HCT116 (cell line): ENCODE data around the gene CHEK2. TPM values are rescaled to one million over a fixed set of nuclear protein-coding genes. Genes with fewer than 3 reads are reported as not detected.

Experiments
- ATAC-seq: fragments of 200-7000 bp; cut with Tn5 transposase; 2 replicates; pipeline ENCODE4 v1.9.1; 2020; ENCODE audit warnings: mild to moderate bottlenecking, moderate library complexity
- BruUV-seq: library from RNA; stranded (reverse); fragments of 400-500 nt; replicated peaks from 2 replicates; lab custom pipeline; 2021; lab: Mats Ljungman, UMichigan
- CTCF ChIA-PET: fragments of 300-600 bp; sonication (Branson Sonifier 250); formaldehyde crosslinking; loops from one replicate; lab custom pipeline; 2021; ENCODE audit warnings: antibody characterized with exemption; lab: Charles Lee
- POLR2A ChIA-PET: fragments of 300-600, 350-600 bp; sonication (Branson Sonifier 250); formaldehyde crosslinking; loops from one replicate; lab custom pipeline; 2021; ENCODE audit warnings: antibody characterized with exemption; lab: Charles Lee
- RAD21 ChIA-PET, 2 experiments: fragments of 300-600 bp; sonication (Branson Sonifier 250); formaldehyde crosslinking; loops; one replicate each; lab custom pipeline; 2023; ENCODE audit warnings: low total read pairs in 2 of 2; ENCODE audit not compliant: uncharacterized antibody in 2 of 2, unreplicated experiment in 2 of 2, low non-redundant PET in 1 of 2; lab: Charles Lee
- DNase-seq: peaks from one replicate; pipeline ENCODE4 v3.0.0-alpha.2; 2010; ENCODE audit warnings: low read depth, low spot score
- H2AFZ ChIP-seq: fragments of 200-600 bp; shearing (Covaris generic), sonication (generic); 2 replicates; pipeline ENCODE4 v1.6.1; 2017; ENCODE audit warnings: low read depth, mixed run types, mixed read lengths, antibody characterized with exemption, low read length; ENCODE audit not compliant: poor library complexity, severe bottlenecking
- H3K27ac ChIP-seq: 2 replicates; pipeline ENCODE4 v1.5.1; 2012; ENCODE audit warnings: low read depth, low read length
- H3K27me3 ChIP-seq: fragments of 200-600 bp; sonication (generic); 2 replicates; pipeline ENCODE4 v1.6.1; 2016; ENCODE audit warnings: mixed run types, low read length, mixed read lengths; ENCODE audit not compliant: insufficient read depth
- H3K36me3 ChIP-seq, 2 experiments: fragments of 200-500 bp in 1 of 2; fragments of 200-600 bp in 1 of 2; sonication (Bioruptor generic) in 1 of 2; sonication (generic) in 1 of 2; 2 replicates each; pipeline versions ENCODE4 v1.5.1 to v1.6.1; 2014 to 2016; ENCODE audit warnings: low read length in 2 of 2, inconsistent platforms in 1 of 2, mixed read lengths in 1 of 2, mixed run types in 1 of 2; ENCODE audit not compliant: insufficient read depth in 2 of 2, control insufficient read depth in 1 of 2
- H3K4me1 ChIP-seq, 2 experiments: fragments of 200-600 bp in 1 of 2; sonication (generic) in 1 of 2; 2 replicates each; pipeline versions ENCODE4 v1.5.1 to v1.6.1; 2012 to 2017; ENCODE audit warnings: low read length in 2 of 2, inconsistent platforms in 1 of 2, mild to moderate bottlenecking in 1 of 2, mixed read lengths in 1 of 2, mixed run types in 1 of 2, moderate library complexity in 1 of 2; ENCODE audit not compliant: insufficient read depth in 2 of 2, control insufficient read depth in 1 of 2
- H3K4me2 ChIP-seq: fragments of 200-600 bp; sonication (generic); 2 replicates; pipeline ENCODE4 v1.6.1; 2017; ENCODE audit warnings: mixed run types, low read length, mixed read lengths
- H3K4me3 ChIP-seq, 2 experiments: fragments of 200-600 bp in 1 of 2; sonication (generic) in 1 of 2; replicated peaks in 1 of 2; 2 replicates each; pipeline ENCODE4 v1.5.1; 2011 to 2016; ENCODE audit warnings: low read length in 2 of 2, control low read depth in 1 of 2, low read depth in 1 of 2, mild to moderate bottlenecking in 1 of 2, mixed read lengths in 1 of 2, mixed run types in 1 of 2
- H3K79me2 ChIP-seq: fragments of 200-600 bp; sonication (generic); 2 replicates; pipeline ENCODE4 v1.6.1; 2017; ENCODE audit warnings: mild to moderate bottlenecking, mixed run types, low read length, moderate library complexity, mixed read lengths; ENCODE audit not compliant: insufficient read depth
- H3K9ac ChIP-seq: fragments of 200-600 bp; sonication (generic); 2 replicates; pipeline ENCODE4 v1.6.1; 2016; ENCODE audit warnings: low read length, mixed read lengths
- H3K9me2 ChIP-seq: fragments of 200-600 bp; sonication (generic), shearing (Covaris generic); 2 replicates; pipeline ENCODE4 v1.6.1; 2017; ENCODE audit warnings: mixed run types, mild to moderate bottlenecking, moderate library complexity; ENCODE audit not compliant: insufficient read depth
- H3K9me3 ChIP-seq, 2 experiments: fragments of 200-500 bp in 1 of 2; fragments of 200-600 bp in 1 of 2; sonication (Bioruptor generic) in 1 of 2; sonication (generic) in 1 of 2; 2 replicates each; pipeline ENCODE4 v1.6.1; 2014 to 2017; ENCODE audit warnings: low read length in 2 of 2, mixed read lengths in 2 of 2, inconsistent platforms in 1 of 2, low read depth in 1 of 2, mild to moderate bottlenecking in 1 of 2, mixed run types in 1 of 2, moderate library complexity in 1 of 2; ENCODE audit not compliant: control insufficient read depth in 1 of 2, insufficient read depth in 1 of 2
- H4K20me1 ChIP-seq: fragments of 200-600 bp; sonication (generic), shearing (Covaris generic); 2 replicates; pipeline ENCODE4 v1.6.1; 2017; ENCODE audit warnings: mixed run types, mild to moderate bottlenecking, moderate library complexity; ENCODE audit not compliant: insufficient read depth
- CEBPB ChIP-seq: IDR thresholded peaks from 2 replicates; pipeline ENCODE4 v1.6.1; 2012; ENCODE audit warnings: low read depth
- CTCF ChIP-seq, 3 experiments: fragments of 200-600 bp in 1 of 3; sonication (generic) in 1 of 3; IDR thresholded peaks in 2 of 3; conservative IDR thresholded peaks in 1 of 3; 2 replicates each; pipeline ENCODE4 v1.5.1; 2012 to 2017; ENCODE audit warnings: low read depth in 2 of 3, low read length in 2 of 3, antibody characterized with exemption in 1 of 3, borderline replicate concordance in 1 of 3, control low read depth in 1 of 3, mild to moderate bottlenecking in 1 of 3, mixed read lengths in 1 of 3, mixed run types in 1 of 3, moderate library complexity in 1 of 3; ENCODE audit not compliant: insufficient read depth in 1 of 3
- EGR1 ChIP-seq: IDR thresholded peaks from 2 replicates; pipeline ENCODE4 v1.6.1; 2012; ENCODE audit warnings: low read depth
- EZH2 ChIP-seq: fragments of 200-600 bp; sonication (generic); IDR thresholded peaks from 2 replicates; pipeline ENCODE4 v1.6.1; 2017; ENCODE audit warnings: antibody characterized with exemption, mixed run types
- EZH2phosphoT487 ChIP-seq: fragments of 200-600 bp; IDR thresholded peaks from 2 replicates; pipeline ENCODE4 v1.6.1; 2018; ENCODE audit warnings: antibody characterized with exemption, borderline replicate concordance
- FOSL1 ChIP-seq: IDR thresholded peaks from 2 replicates; pipeline ENCODE4 v1.6.1; 2012; ENCODE audit warnings: low read depth
- POLR2A ChIP-seq: IDR thresholded peaks from 2 replicates; pipeline ENCODE4 v1.7.0; 2011; ENCODE audit warnings: borderline replicate concordance; ENCODE audit not compliant: insufficient read depth, insufficient read length; ENCODE audit errors: extremely low read depth
- SIN3A ChIP-seq: IDR thresholded peaks from 2 replicates; pipeline ENCODE4 v1.6.1; 2012; ENCODE audit warnings: low read depth
- SP1 ChIP-seq: IDR thresholded peaks from 2 replicates; pipeline ENCODE4 v1.6.1; 2012; ENCODE audit warnings: low read depth
- ZBTB33 ChIP-seq: IDR thresholded peaks from 2 replicates; pipeline ENCODE4 v1.6.1; 2011; ENCODE audit warnings: mild to moderate bottlenecking, low read length, moderate library complexity; ENCODE audit not compliant: insufficient replicate concordance; ENCODE audit errors: extremely low read depth
- ZFX ChIP-seq: fragments of 450-650 bp; IDR thresholded peaks from 2 replicates; pipeline ENCODE4 v1.6.1; 2017
- ZNF274 ChIP-seq: fragments of 200-500 bp; sonication (Bioruptor generic); IDR thresholded peaks from 2 replicates; pipeline ENCODE4 v1.6.1; 2014; ENCODE audit warnings: mild to moderate bottlenecking, low read depth, low read length, inconsistent platforms
- intact Hi-C: fragments of 100-400 bp; cut with micrococcal nuclease; formaldehyde crosslinking; loops from 2 replicates; pipeline ENCODE4 v1.10.0; 2022
- total RNA-seq: library from RNA; stranded (reverse); gene quantifications from one replicate; pipeline ENCODE4 v1.2.1, GENCODE V29; 2021; ENCODE audit not compliant: unreplicated experiment

Gene CHEK2
- total RNA-seq, 1 experiment from 2014 or later, result 47.1 TPM

- no peak for TF ChIP-seq EZH2
- no peak for TF ChIP-seq ZFX
- TF ChIP-seq FOSL1, result no peak
- TF ChIP-seq POLR2A, result no peak
- no peak for TF ChIP-seq EZH2phosphoT487
- no peak for TF ChIP-seq ZBTB33
- TF ChIP-seq SP1, result no peak
Measured at GRCh38 chr22:28710576-28711191, 30.9 kb downstream of the CHEK2 start (continued).

GRCh38 chr22:28710107-28710506, 31.5 kb downstream of the CHEK2 start:
- Histone ChIP-seq H3K36me3 (peaks cover 12 to 15% of the 10 kb centered on the region in 2 experiments), H3K4me3 (no peak overlapping the region), H3K9me2 (no peaks in the 10 kb centered on the region), H3K4me2 (no peak overlapping the region), H3K4me1 (peaks cover 0 to 7% of the 10 kb centered on the region in 2 experiments; a peak in 2 of 4 replicates), H2AFZ (no peak overlapping the region), H3K27me3 (no peaks in the 10 kb centered on the region), H3K27ac (no peak overlapping the region), H3K9ac (no peak overlapping the region), H3K9me3 (no peaks in the 10 kb centered on the region), H3K79me2 (no peaks in the 10 kb centered on the region), H4K20me1 (no peaks in the 10 kb centered on the region; the same call in 1 of the 2 replicates)
- ChIA-PET POLR2A (no interaction called here), RAD21 (no interaction called here), CTCF (no interaction called here)
- no peak for DNase-seq
- intact Hi-C loops, result no loop called here
- BruUV-seq, result no TSS peak
- ATAC-seq, result no peak
- TF ChIP-seq EGR1, result no peak
- TF ChIP-seq ZNF274, result no peak
- no peak for TF ChIP-seq CTCF (IDR thresholded peaks at IDR 0.05 in 2 of 3, conservative IDR thresholded peaks at IDR 0.05 in 1 of 3; ENCODE audit: borderline replicate concordance in 1 of 3, insufficient read depth in 1 of 3, low read depth in 2 of 3, low read length in 2 of 3)
- TF ChIP-seq SIN3A, result no peak
- no peak for TF ChIP-seq CEBPB
- TF ChIP-seq EZH2, result no peak
- TF ChIP-seq ZFX, result no peak
